HepG2 (cell line): Measurements from ENCODE around the gene SHISA6. TPM values are rescaled to one million over a fixed set of nuclear protein-coding genes. Genes with fewer than 3 reads are reported as not detected.

Experiments used
- ATAC-seq: fragments of 200-7000 bp; cut with Tn5 transposase; 3 replicates; pipeline ENCODE4 v1.9.1; 2020; ENCODE audit warnings: mild to moderate bottlenecking, moderate library complexity
- BruUV-seq: library from RNA; stranded (reverse); fragments of 400-500 nt; replicated peaks from 2 replicates; lab custom pipeline; 2021; lab: Mats Ljungman, UMichigan
- CTCF ChIA-PET: fragments of 300-600 bp; formaldehyde crosslinking; extraction: SDS; loops from one replicate; lab custom pipeline; 2021; ENCODE audit warnings: low total read pairs, inconsistent platforms, low intra/inter-chr PET ratio; lab: Yijun Ruan, JAX
- POLR2A ChIA-PET: fragments of 350-600 bp; sonication (Branson Sonifier 250); formaldehyde crosslinking; loops from one replicate; lab custom pipeline; 2020; ENCODE audit warnings: antibody characterized with exemption, inconsistent platforms; lab: Yijun Ruan, JAX
- DNase-seq: peaks from one replicate; pipeline ENCODE4 v3.0.0-alpha.2; 2015; ENCODE audit warnings: low spot score
- FAIRE-seq: peaks from 3 replicates; lab custom pipeline; 2011; peaks lifted over from hg19 to GRCh38; lab: Jason Lieb, UNC
- H2AFZ ChIP-seq: one replicate; pipeline ENCODE4 v1.6.1; 2011; ENCODE audit warnings: low read length, inconsistent platforms
- H3K27ac ChIP-seq: fragments of 300-600 bp; 3 replicates; pipeline ENCODE4 v1.8.0; 2011; ENCODE audit warnings: mixed run types, mild to moderate bottlenecking, mixed read lengths, low read length, inconsistent platforms; ENCODE audit not compliant: insufficient read depth; ENCODE audit errors: extremely low read length
- H3K27me3 ChIP-seq, 2 experiments: fragments of 200-600 bp in 1 of 2; 2 replicates in 1 of 2; 3 replicates in 1 of 2; pipeline versions ENCODE4 v1.6.0 to v1.8.0; 2011; ENCODE audit warnings: low read length in 2 of 2, mild to moderate bottlenecking in 2 of 2, moderate library complexity in 2 of 2, inconsistent platforms in 1 of 2; ENCODE audit not compliant: insufficient read depth in 2 of 2, control insufficient read depth in 1 of 2
- H3K36me3 ChIP-seq, 2 experiments: fragments of 200-600 bp in 1 of 2; replicated peaks in 1 of 2; 2 replicates in 1 of 2; 3 replicates in 1 of 2; pipeline versions ENCODE4 v1.5.1 to v1.8.0; 2011; ENCODE audit warnings: low read length in 2 of 2, inconsistent platforms in 1 of 2; ENCODE audit not compliant: insufficient read depth in 2 of 2, control insufficient read depth in 1 of 2
- H3K4me1 ChIP-seq: 2 replicates; pipeline ENCODE4 v1.5.1; 2012; ENCODE audit warnings: low read length, inconsistent platforms; ENCODE audit not compliant: insufficient read depth
- H3K4me2 ChIP-seq: 2 replicates; pipeline ENCODE4 v1.6.0; 2011; ENCODE audit warnings: low read depth, low read length, inconsistent platforms
- H3K4me3 ChIP-seq, 3 experiments: fragments of 200-600 bp in 1 of 3; sonication (generic), shearing (Covaris generic) in 1 of 3; replicated peaks in 1 of 3; 2 replicates each; pipeline ENCODE4 v1.5.1; 2011 to 2016; ENCODE audit warnings: low read length in 3 of 3, inconsistent platforms in 2 of 3, low read depth in 2 of 3, mild to moderate bottlenecking in 2 of 3, control low read depth in 1 of 3, mixed read lengths in 1 of 3; ENCODE audit not compliant: insufficient read depth in 1 of 3
- H3K79me2 ChIP-seq: one replicate; pipeline ENCODE4 v1.6.1; 2011; ENCODE audit warnings: low read length, inconsistent platforms; ENCODE audit not compliant: insufficient read depth
- H3K9ac ChIP-seq: 2 replicates; pipeline ENCODE4 v1.6.0; 2011; ENCODE audit warnings: mild to moderate bottlenecking, low read depth, low read length, inconsistent platforms; ENCODE audit not compliant: insufficient read depth
- H3K9me3 ChIP-seq: 2 replicates; pipeline ENCODE4 v1.5.1; 2012; ENCODE audit warnings: mild to moderate bottlenecking, low read length
- H4K20me1 ChIP-seq: 2 replicates; pipeline ENCODE4 v1.6.0; 2011; ENCODE audit warnings: inconsistent platforms, mild to moderate bottlenecking, low read length, moderate library complexity; ENCODE audit not compliant: insufficient read depth
- NCOA5 ChIP-seq: sonication (generic); formaldehyde crosslinking; IDR thresholded peaks from 2 replicates; pipeline ENCODE4 v1.4.0; 2020; ENCODE audit warnings: missing genetic modification reagents
- SNAPC2 ChIP-seq: sonication (generic); formaldehyde crosslinking; IDR thresholded peaks from 2 replicates; pipeline ENCODE4 v1.8.1; 2022; ENCODE audit warnings: mild to moderate bottlenecking, missing genetic modification reagents
- WGBS: methylation state at CpG from one replicate; pipeline ENCODE4 v1.1.6; 2017; ENCODE audit warnings: low lambda C conversion rate; 5-methylcytosine and 5-hydroxymethylcytosine counted together
- in situ Hi-C: cut with HindIII; loops from 2 replicates; pipeline ENCODE4 v1.10.0; 2017; ENCODE audit warnings: low pct_unique_long_range_greater_than_20kb; ENCODE audit not compliant: extremely low pct_ligation_motif_present
- intact Hi-C: fragments of 100-400 bp; cut with micrococcal nuclease; formaldehyde crosslinking; loops from one replicate; pipeline ENCODE4 v1.10.0; 2022; ENCODE audit not compliant: unreplicated experiment
- polyA plus RNA-seq, 8 experiments: library from polyadenylated mRNA; depleted of rRNA in 3 of 8; stranded (reverse) in 7 of 8; unstranded in 1 of 8; fragments of >200 nt; fragmentation: Illumina TruSeq in 4 of 8; extraction: Trizol in 4 of 8; gene quantifications; 2 replicates each; pipeline versions ENCODE4 v1.2.1 to v1.2.3, GENCODE V29; 2011 to 2016; ENCODE audit warnings: low read depth in 4 of 8, missing spikeins in 1 of 8, mixed read lengths in 1 of 8; ENCODE audit not compliant: insufficient read depth in 1 of 8
- total RNA-seq, 5 experiments: library from RNA; depleted of rRNA; stranded (reverse); fragments of >200 nt; fragmentation: Illumina TruSeq; extraction: Trizol; gene quantifications; 2 replicates each; pipeline ENCODE4 v1.2.3, GENCODE V29; 2016; ENCODE audit warnings: low read depth in 1 of 5
- TF ChIP-seq, protein P1 (sequence below): sonication (generic); formaldehyde crosslinking; IDR thresholded peaks from 2 replicates; pipeline ENCODE4 v1.5.0; 2020; ENCODE audit warnings: missing genetic modification reagents, mild to moderate bottlenecking, borderline replicate concordance
- TF ChIP-seq, protein P2 (sequence below): sonication (generic); formaldehyde crosslinking; IDR thresholded peaks from 2 replicates; pipeline ENCODE4 v1.4.0; 2020; ENCODE audit warnings: missing genetic modification reagents

SHISA6 gene
- total and polyA plus RNA-seq, 2 of the 13 experiments (the other 11 are each of a cell fraction or from before 2014, with no cell fraction given) = not detected

- Histone ChIP-seq H3K27me3 (peaks cover 0 to 3% of the 10 kb centered on the region in 2 experiments; a peak in 1 of 5 replicates), H3K4me1 (no peaks in the 10 kb centered on the region), H3K36me3 (no peaks in the 10 kb centered on the region), H3K9ac (no peak overlapping the region), H4K20me1 (no peaks in the 10 kb centered on the region), H3K4me3 (no peak overlapping the region), H3K9me3 (peaks cover 19% of the 10 kb centered on the region), H3K27ac (no peak overlapping the region), H3K4me2 (no peak overlapping the region), H2AFZ (no peak overlapping the region), H3K79me2 (no peaks in the 10 kb centered on the region)
- in situ Hi-C loops (no loop called here), intact Hi-C loops (no loop called here)
- DNase-seq (no peak), FAIRE-seq (no peak), ATAC-seq (no peak)
- ChIA-PET CTCF (no interaction called here), POLR2A (no interaction called here)
- 0% methylated on average over 1 of the region's 1 CpG for WGBS
- TF ChIP-seq NCOA5 (CRISPR knock-in tag) (no peak), SNAPC2 (CRISPR knock-in tag) (no peak)
- TF ChIP-seq, protein P1, sequence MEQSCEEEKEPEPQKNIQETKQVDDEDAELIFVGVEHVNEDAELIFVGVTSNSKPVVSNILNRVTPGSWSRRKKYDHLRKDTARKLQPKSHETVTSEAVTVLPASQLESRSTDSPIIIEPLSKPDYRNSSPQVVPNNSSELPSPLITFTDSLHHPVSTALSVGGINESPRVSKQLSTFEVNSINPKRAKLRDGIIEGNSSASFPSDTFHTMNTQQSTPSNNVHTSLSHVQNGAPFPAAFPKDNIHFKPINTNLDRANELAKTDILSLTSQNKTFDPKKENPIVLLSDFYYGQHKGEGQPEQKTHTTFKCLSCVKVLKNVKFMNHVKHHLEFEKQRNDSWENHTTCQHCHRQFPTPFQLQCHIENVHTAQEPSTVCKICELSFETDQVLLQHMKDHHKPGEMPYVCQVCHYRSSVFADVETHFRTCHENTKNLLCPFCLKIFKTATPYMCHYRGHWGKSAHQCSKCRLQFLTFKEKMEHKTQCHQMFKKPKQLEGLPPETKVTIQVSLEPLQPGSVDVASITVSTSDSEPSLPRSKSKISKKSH (CRISPR knock-in tag) = no peak
- TF ChIP-seq, protein P2, sequence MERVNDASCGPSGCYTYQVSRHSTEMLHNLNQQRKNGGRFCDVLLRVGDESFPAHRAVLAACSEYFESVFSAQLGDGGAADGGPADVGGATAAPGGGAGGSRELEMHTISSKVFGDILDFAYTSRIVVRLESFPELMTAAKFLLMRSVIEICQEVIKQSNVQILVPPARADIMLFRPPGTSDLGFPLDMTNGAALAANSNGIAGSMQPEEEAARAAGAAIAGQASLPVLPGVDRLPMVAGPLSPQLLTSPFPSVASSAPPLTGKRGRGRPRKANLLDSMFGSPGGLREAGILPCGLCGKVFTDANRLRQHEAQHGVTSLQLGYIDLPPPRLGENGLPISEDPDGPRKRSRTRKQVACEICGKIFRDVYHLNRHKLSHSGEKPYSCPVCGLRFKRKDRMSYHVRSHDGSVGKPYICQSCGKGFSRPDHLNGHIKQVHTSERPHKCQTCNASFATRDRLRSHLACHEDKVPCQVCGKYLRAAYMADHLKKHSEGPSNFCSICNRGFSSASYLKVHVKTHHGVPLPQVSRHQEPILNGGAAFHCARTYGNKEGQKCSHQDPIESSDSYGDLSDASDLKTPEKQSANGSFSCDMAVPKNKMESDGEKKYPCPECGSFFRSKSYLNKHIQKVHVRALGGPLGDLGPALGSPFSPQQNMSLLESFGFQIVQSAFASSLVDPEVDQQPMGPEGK (CRISPR knock-in tag) = no peak
- no TSS peak for BruUV-seq
These were observed 27.1 kb downstream of the SHISA6 start for GRCh38 chr17:11267999-11268575.
